Right renal cortex interstitium (tissue), 3 donors: ENCODE results near the gene MMD. TPM values are rescaled to one million over a fixed set of nuclear protein-coding genes. Genes with fewer than 3 reads are reported as not detected.
"Not testable (repeated sequence)": the region's sequence is repeated elsewhere in the genome, so short reads cannot be mapped to it uniquely, and the experiment has no call there.

Source experiments
- DNase-seq, 3 donors: peaks; one replicate each; pipeline ENCODE4 v3.0.0-alpha.2; 2013; ENCODE audit warnings: low read depth in 3 of 3, low spot score in 2 of 3
- polyA plus RNA-seq, 3 donors: library from polyadenylated mRNA; unstranded; fragments of 120-200 nt; gene quantifications; one replicate each; pipeline ENCODE4 v1.2.1, GENCODE V29; 2013; ENCODE audit not compliant: insufficient read length in 3 of 3

MMD gene
- polyA plus RNA-seq, 3 donors: 21.6 to 24.6 (median 22.1) TPM

GRCh38 chr17:55402374-55402773 is 19.3 kb downstream of the MMD start:
- DNase-seq: no peak

GRCh38 chr17:55398689-55399088 is 22.9 kb downstream of the MMD start:
- DNase-seq: no peak

GRCh38 chr17:55395803-55396505 is 25.7 kb downstream of the MMD start:
- DNase-seq: no peak

GRCh38 chr17:55394357-55395021 is 27.1 kb downstream of the MMD start:
- no peak for DNase-seq

- no peak for DNase-seq
Measured at GRCh38 chr17:55391764-55392467, 29.7 kb downstream of the MMD start.

- no peak for DNase-seq
Measured at GRCh38 chr17:55391244-55391757, 30.3 kb downstream of the MMD start.

- DNase-seq: no peak
Measured at GRCh38 chr17:55390364-55390977, 31.2 kb downstream of the MMD start.

GRCh38 chr17:55389715-55390114 is 31.9 kb downstream of the MMD start:
- not testable (repeated sequence) for DNase-seq

GRCh38 chr17:55388842-55389241 is 32.8 kb downstream of the MMD start:
- no peak for DNase-seq

GRCh38 chr17:55386796-55387332 is 34.8 kb downstream of the MMD start:
- DNase-seq: no peak

- peak in 2 of 3 donors; percentile 30 to 36 for DNase-seq
Measured at GRCh38 chr17:55384643-55385232, 36.9 kb downstream of the MMD start.

- no peak for DNase-seq
Measured at GRCh38 chr17:55383771-55384642, 37.6 kb downstream of the MMD start.

- DNase-seq: no peak
Measured at GRCh38 chr17:55381017-55381770, 40.4 kb downstream of the MMD start.

- DNase-seq: no peak
Measured at GRCh38 chr17:55377671-55378275, 43.9 kb downstream of the MMD start.

GRCh38 chr17:55368706-55369105 is 52.9 kb downstream of the MMD start:
- DNase-seq: no peak

GRCh38 chr17:55366020-55366481 is 55.6 kb downstream of the MMD start:
- no peak for DNase-seq

GRCh38 chr17:55363033-55363432 is 58.6 kb downstream of the MMD start:
- no peak for DNase-seq

- DNase-seq: no peak
Measured at GRCh38 chr17:55360971-55361370, 60.7 kb downstream of the MMD start.
